Caki2 (cell line): Measurements from ENCODE around the gene PTPN5. TPM values are rescaled to one million over a fixed set of nuclear protein-coding genes. Genes with fewer than 3 reads are reported as not detected.
A peak's percentile ranks its signal among the peaks of the same experiment; 100 is the strongest.
"Not testable (repeated sequence)": the region's sequence is repeated elsewhere in the genome, so short reads cannot be mapped to it uniquely, and the experiment has no call there.

ENCODE experiments used
- DNase-seq: peaks from one replicate; pipeline ENCODE4 v3.0.0-alpha.2; 2015; ENCODE audit warnings: low read depth
- in situ Hi-C: cut with HindIII; loops from 2 replicates; pipeline ENCODE4 v1.10.0; 2016; ENCODE audit warnings: low sequenced_read_pairs, low pct_unique_long_range_greater_than_20kb, mixed read lengths
- total RNA-seq: library from RNA; depleted of rRNA; stranded (reverse); fragments of >200 nt; shearing (Covaris generic); gene quantifications from 2 replicates; pipeline ENCODE4 v1.2.3, GENCODE V29; 2014; ENCODE audit warnings: low replicate concordance; rRNA removed

The PTPN5 gene
- total RNA-seq: 0.10 TPM in 1 of 2 replicates, not detected in the other

GRCh38 chr11:18791207-18791968 is at the start of gene PTPN5:
Gene PTPN5, minus strand, starts transcription at chr11:18791798. Its CDS starts 19,840 bp downstream, at chr11:18771958.
- in situ Hi-C loops: no loop called here
- DNase-seq: no peak

DNA sequence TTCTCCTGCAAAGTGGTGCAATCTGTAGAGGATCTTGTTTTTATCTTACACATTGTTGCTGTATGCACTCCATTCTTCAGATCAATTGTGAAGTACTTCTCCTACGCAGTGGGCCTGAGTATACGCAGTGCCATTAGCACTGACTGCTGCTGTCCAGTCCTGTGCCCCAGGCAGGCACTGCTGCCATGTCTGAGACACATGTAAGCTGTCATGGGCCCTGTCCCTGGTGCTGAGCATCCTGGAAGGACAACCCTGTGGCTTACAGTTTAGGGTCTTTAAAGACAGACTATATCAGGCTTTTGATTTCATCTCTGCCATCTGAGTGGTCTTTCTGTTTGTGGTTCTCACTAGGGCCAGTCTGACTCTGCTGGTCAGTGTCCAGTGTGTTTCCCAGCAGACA is 44.8 kb upstream of the PTPN5 start:
- in situ Hi-C loops: no loop called here
- DNase-seq: no peak

DNA sequence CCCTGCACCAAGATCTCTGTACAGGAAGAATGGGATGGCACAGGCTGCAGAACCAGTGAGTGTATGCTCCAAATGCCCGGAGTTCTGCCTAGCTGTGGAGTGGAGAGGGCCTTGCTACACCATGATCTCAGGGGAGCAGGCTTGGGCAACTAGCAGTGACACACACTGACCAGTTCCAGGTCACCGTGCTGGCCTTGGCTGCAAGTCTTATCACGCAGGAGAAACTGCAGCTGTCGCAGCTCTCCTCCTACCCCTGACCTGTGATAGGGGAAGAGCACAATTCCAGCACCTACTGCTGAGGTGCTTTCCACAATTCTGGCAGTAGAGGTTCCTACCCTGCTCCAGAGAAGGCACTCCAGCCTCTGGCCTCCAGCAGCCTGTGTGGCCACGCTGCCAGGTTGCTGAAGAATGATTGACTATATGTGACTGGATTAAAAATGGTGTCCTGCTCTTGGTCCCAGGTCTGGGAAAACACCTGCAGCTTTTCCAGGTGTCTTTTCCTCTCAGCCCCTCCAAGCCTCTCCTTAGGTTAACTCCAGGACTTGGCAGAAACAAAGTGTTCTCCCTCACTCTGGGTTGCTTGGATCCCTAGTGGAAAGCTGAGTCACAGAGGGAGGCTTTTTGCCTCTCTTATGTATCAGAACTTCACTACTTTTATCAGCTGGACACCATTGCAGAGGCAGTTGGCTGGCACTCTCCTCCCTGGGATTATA is 43.3 kb upstream of the PTPN5 start:
- DNase-seq: no peak
- in situ Hi-C loops: no loop called here

GRCh38 chr11:18820160-18820559 is 28.6 kb upstream of the PTPN5 start:
- DNase-seq, in situ Hi-C loops: not testable (repeated sequence)

- in situ Hi-C loops: no loop called here
- DNase-seq: no peak
Measured at GRCh38 chr11:18804199-18804999, 12.8 kb upstream of the PTPN5 start.

DNA sequence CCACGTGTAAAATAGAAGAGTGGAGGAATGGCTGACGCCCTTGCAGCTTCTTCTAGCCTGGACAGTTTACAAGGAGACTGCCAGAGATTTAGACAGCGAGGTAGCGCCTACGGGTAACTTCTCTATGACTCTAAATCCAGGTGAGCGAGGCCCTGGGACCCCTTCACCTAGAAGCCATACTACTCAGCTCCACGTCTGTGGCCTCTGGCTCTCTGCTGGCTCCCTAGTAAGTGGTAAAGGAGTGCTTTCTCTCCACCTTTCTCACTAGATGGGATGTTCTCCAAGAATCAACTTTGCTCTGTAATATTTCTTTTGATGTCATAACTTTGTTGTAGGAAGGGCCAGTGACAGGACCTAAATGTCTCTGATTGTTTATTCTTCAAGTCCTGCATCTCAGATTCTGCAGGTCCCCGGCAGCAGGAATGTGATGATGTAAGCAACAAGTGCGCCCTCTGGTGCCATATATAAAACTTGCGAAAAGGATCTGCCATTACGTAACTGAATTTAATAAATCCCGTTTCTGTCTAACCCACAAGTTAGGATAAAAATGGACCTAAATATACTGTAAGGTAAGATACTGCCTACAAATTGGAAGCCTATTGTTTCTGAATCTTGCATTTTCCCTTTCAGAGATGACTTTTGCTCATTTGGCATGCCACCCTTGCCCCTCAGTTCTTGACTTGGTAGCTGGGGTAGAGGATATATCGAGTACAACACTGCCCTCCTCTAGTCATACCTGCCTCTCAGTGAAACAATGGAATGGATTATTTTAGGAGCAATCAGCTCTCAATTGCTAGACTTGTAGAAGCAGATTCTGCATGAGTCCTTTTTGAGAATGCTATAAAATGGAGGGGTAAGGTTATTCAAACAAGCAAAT is 11.0 kb upstream of the PTPN5 start:
- DNase-seq: peak; percentile 35
- in situ Hi-C loops: no loop called here

DNA sequence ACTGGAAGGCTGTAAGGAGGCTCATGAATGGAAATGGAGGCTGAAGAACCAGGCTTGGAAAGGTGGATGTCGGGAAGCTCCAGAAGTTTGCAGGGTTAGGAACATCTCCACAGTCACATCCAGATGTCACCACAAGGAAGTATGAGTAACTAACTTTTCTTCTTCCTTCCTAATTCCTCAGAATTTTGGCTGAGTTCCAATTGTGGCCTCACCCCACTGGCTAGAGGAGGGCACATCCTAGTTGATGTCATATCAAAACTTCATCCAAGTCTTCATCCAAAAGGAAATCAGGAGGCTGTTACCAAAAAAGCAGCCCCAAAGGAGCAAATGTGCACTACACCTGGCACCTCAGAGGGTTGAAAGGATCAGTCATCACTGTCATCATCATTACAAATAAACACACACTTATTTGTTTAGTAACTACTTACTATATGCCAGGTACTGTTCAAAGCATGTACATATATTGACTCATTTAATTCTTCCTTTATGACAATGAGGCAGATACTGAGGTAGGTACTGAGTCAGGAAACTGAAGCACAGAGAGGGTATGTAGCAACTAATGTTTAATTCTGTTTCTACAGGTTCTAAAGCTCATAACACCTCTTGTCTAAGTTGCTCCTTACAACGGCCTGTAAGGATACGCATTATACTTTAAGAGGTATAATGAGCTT is 7.3 kb upstream of the PTPN5 start:
- DNase-seq: no peak
- in situ Hi-C loops: no loop called here

- in situ Hi-C loops: no loop called here
- no peak for DNase-seq
Measured at GRCh38 chr11:18794956-18795355, 3.4 kb upstream of the PTPN5 start.

DNA sequence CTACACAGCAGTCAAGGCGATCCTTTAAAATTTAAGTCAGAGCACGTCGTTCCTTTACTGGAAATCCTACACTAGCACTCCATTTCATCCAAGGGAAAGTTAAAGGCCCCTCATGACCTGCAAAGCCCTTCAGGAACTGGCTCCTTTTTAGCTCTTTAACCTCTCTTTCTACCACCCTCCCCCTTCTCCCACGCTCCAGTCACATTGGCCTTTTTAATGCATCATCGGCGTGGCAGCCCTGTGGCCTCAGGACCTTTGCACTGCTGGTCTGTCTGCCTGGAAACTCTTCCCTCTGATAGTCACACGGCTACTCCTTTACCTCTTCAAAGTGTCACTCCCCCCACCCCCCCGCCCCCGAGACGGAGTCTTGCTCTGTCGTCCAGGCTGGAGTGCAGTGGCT is 1.2 kb upstream of the PTPN5 start:
- in situ Hi-C loops: no loop called here

DNA sequence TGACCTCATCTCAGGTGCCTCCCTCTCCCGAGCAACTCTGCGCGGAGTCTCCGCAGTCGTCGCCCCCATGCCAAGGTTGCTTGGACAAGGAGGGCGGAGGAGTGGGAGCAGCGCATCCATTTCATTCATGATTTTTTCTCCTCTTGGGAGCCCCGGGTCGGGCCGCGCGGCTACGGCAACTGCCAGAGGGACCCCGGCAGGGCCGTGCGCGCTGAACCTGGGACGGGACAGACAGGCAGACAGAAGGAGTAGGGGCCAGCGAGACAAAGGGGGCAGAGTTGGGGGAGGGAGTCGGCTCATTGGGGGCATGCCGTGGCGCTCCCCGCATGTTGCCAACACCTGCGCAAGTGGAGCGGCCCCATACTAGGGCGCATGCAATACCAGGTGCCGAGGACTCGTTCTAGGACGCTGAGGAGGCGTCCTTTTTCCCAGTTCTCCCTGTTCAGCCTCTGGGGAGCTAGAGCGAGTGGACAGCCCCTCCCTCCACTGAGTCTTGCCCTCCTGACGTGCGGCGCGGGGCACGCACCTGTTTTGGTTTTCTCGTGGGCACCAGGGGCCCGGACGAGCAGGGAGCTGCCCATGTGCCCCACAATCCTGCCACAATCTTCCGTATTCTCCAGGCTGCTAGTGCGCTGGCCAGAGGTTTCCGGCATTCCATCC is 501 bp upstream of the PTPN5 start:
- no peak for DNase-seq
- in situ Hi-C loops: no loop called here

More for the DNA sequence above, 1.2 kb upstream of the PTPN5 start:
- no peak for DNase-seq

DNA sequence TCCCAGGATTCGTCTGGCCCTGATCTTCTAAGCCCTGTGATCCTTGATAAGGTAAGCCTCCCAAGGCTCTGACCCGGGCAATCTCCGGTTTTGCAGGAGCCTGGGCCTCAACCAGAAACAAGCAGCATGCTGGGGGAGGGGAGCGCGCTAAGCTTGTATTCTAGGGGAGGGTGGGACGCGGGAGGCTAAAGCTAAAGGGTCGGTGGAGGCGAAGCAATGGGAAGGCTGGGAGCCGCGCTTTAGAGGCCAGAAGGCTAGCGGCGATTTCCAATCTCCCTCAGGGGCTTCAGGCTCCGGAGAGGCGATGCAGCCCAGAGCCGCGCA is 753 bp downstream of the PTPN5 start:
- in situ Hi-C loops: no loop called here
- no peak for DNase-seq

- no peak for DNase-seq
- in situ Hi-C loops: no loop called here
Measured at GRCh38 chr11:18789942-18790341, 1.7 kb downstream of the PTPN5 start.

- DNase-seq: no peak
- in situ Hi-C loops: no loop called here
Measured at GRCh38 chr11:18785411-18785810, 6.2 kb downstream of the PTPN5 start.

DNA sequence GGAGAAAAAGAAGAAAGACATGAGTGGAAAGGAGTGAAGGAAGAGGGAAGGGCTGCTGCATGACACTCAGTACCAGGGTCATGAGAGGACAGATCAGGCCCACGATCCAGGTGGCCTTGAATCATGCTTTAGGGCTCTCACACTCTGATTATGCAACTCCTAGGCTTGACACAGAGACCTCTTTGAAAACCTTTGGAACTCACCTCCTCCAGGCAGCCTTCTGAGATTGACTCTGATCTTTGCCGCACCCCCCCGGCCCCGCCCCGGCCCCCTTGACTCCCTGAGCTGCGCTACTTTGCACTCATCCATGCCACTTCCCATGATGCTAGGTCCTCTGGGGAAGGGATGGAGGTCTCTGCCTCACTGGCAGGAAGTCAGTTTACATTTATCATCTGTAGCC is 10.7 kb downstream of the PTPN5 start:
- in situ Hi-C loops: no loop called here

GRCh38 chr11:18780329-18780728 is 11.3 kb downstream of the PTPN5 start:
- no peak for DNase-seq
- in situ Hi-C loops: no loop called here

More for the DNA sequence above, 10.7 kb downstream of the PTPN5 start:
- DNase-seq: no peak

GRCh38 chr11:18778468-18778867 is 13.1 kb downstream of the PTPN5 start:
- in situ Hi-C loops: no loop called here
- no peak for DNase-seq

DNA sequence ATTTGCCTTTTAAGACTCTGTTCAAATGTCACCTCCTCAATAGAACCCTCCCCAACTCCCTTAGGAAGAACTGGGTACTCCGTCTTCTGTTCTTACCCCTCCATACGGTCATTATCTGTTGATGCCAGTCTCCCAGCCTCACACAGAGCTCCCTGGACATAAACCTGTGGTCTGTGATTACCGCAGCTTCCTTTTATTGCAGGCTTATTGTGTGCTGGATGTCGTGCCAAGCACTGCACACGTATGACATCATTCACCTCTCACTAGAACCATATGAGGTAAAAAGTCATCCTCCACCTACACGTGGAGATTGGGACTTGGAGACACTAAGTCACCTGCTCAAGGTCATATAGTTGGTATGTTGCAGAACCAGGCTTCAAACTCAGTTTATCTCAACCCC is 15.3 kb downstream of the PTPN5 start:
- no peak for DNase-seq
- in situ Hi-C loops: no loop called here
